CD4-positive, alpha-beta T cell (primary cell): ENCODE data around the gene VTI1A. TPM values are rescaled to one million over a fixed set of nuclear protein-coding genes. Genes with fewer than 3 reads are reported as not detected.

ENCODE experiments used
- ATAC-seq: fragments of 200-7000 bp; cut with Tn5 transposase; one replicate; pipeline ENCODE4 v1.10.0; 2022; ENCODE audit warnings: mild to moderate bottlenecking; ENCODE audit not compliant: poor library complexity
- CTCF ChIA-PET: fragments of 350-600 bp; sonication (Branson Sonifier 250); formaldehyde crosslinking; loops from one replicate; lab custom pipeline; 2021; ENCODE audit warnings: antibody characterized with exemption, inconsistent platforms; lab: Charles Lee
- POLR2A ChIA-PET: fragments of 350-600 bp; sonication (Branson Sonifier 250); formaldehyde crosslinking; loops from one replicate; lab custom pipeline; 2021; ENCODE audit warnings: antibody characterized with exemption, inconsistent platforms; lab: Charles Lee
- DNase-seq, 14 experiments: peaks; one replicate each; pipeline ENCODE4 v3.0.0-alpha.2; 2013 to 2020; ENCODE audit warnings: mixed read lengths in 2 of 14
- H3K27ac ChIP-seq, 2 donors: one replicate each; pipeline versions ENCODE4 v1.5.1 to v1.7.0; 2013; ENCODE audit warnings: low read length in 2 of 2, low read depth in 1 of 2, mild to moderate bottlenecking in 1 of 2
- H3K27me3 ChIP-seq, 2 experiments: 1 replicate in 1 of 2; 2 replicates in 1 of 2; pipeline versions ENCODE4 v1.6.1 to v1.7.0; 2013; ENCODE audit warnings: low read length in 2 of 2, control low read depth in 1 of 2, mild to moderate bottlenecking in 1 of 2, moderate library complexity in 1 of 2; ENCODE audit not compliant: insufficient read depth in 2 of 2, control insufficient read depth in 1 of 2
- H3K36me3 ChIP-seq: one replicate; pipeline ENCODE4 v1.6.1; 2013; ENCODE audit warnings: low read length, control low read depth; ENCODE audit not compliant: insufficient read depth
- H3K4me1 ChIP-seq: one replicate; pipeline ENCODE4 v1.6.1; 2013; ENCODE audit warnings: low read length, control low read depth; ENCODE audit not compliant: insufficient read depth
- H3K4me3 ChIP-seq: one replicate; pipeline ENCODE4 v1.5.1; 2013; ENCODE audit warnings: mild to moderate bottlenecking, low read length, moderate library complexity
- H3K9me3 ChIP-seq, 2 experiments: 1 replicate in 1 of 2; 2 replicates in 1 of 2; pipeline versions ENCODE4 v1.6.1 to v1.7.0; 2013; ENCODE audit warnings: low read length in 2 of 2, mild to moderate bottlenecking in 2 of 2, control low read depth in 1 of 2, moderate library complexity in 1 of 2; ENCODE audit not compliant: control insufficient read depth in 1 of 2, insufficient read depth in 1 of 2
- H3K27ac Mint-ChIP-seq: one replicate; pipeline ENCODE4 v1.8.0; 2020; ENCODE audit warnings: mixed read lengths
- H3K27me3 Mint-ChIP-seq: one replicate; pipeline ENCODE4 v1.8.0; 2021; ENCODE audit warnings: mixed read lengths
- H3K36me3 Mint-ChIP-seq: one replicate; pipeline ENCODE4 v1.8.0; 2021; ENCODE audit warnings: low read depth, mixed read lengths
- H3K4me1 Mint-ChIP-seq: one replicate; pipeline ENCODE4 v1.8.0; 2021; ENCODE audit warnings: low read depth, mixed read lengths
- H3K4me3 Mint-ChIP-seq: one replicate; pipeline ENCODE4 v1.8.0; 2020; ENCODE audit warnings: mild to moderate bottlenecking, mixed read lengths
- H3K9me3 Mint-ChIP-seq: one replicate; pipeline ENCODE4 v1.8.0; 2020; ENCODE audit warnings: mixed read lengths
- intact Hi-C, 2 experiments: fragments of 100-400 bp; cut with DNase I in 1 of 2; cut with micrococcal nuclease in 1 of 2; formaldehyde crosslinking; loops; one replicate each; pipeline versions ENCODE4 v1.15.1 to v1.9.0; 2023 to 2025; cut with DNase I, micrococcal nuclease
- total RNA-seq, 174 experiments: library from RNA in 2 of 174; stranded (reverse) in 2 of 174; gene quantifications; one replicate each; pipeline ENCODE4 v1.2.3 and lab custom pipeline; 2021 to 2026
- TF ChIP-seq, protein P1 (sequence below): fragments of 200-600 bp; IDR thresholded peaks from one replicate; pipeline ENCODE4 v1.8.0; 2022; ENCODE audit warnings: antibody characterized with exemption, mild to moderate bottlenecking

The VTI1A gene
- total RNA-seq, 2 experiments from 2014 or later = 54.5 to 56.5 TPM

DNA sequence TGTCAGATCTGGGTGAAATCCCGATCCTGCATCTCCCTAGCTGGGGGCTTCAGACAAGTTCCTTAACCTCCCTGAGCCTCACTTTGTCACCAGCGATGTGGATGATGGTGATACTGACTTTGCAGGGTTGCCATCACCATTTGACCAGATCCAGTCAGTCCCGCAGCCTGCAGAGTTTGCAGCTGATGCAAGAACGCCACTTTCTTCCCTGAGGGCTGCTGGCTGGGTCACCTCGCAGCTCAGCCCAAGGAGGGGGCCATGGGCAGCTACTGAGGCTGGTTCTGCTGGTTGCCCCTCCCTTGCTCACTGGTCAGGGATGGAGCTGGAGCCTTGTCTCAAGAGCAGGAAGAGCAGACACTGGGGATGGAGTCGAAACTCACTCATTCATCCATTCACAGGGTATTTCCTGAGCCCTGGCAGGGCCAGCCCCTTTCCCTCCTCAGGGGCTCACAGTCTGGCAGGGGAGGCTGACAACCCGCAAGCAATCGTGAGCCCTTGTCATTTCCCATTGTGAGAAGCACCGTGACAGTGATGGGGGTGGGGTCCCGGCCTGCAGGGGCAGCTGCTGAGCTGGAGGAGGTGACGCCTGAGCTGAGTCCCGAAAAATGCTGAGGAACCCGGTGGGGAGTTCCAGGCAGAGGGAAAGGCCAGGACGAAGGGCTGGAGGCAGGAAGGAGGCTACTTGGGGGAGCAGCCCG, 391.9 kb downstream of the VTI1A start:
- Mint-ChIP-seq H3K36me3 (peaks cover 6% of the 10 kb centered on the region), H3K4me3 (no peak overlapping the region), H3K27ac (no peak overlapping the region), H3K4me1 (no peaks in the 10 kb centered on the region), H3K9me3 (peaks cover 2% of the 10 kb centered on the region), H3K27me3 (no peaks in the 10 kb centered on the region)
- POLR2A ChIA-PET = no interaction called here
- intact Hi-C loops = no loop called here
- H3K27me3 ChIP-seq = no peaks in the 10 kb centered on the region
- ATAC-seq = no peak
- H3K27ac ChIP-seq = no peak overlapping the region
- CTCF ChIA-PET = no interaction called here
- no peak overlapping the region for H3K4me3 ChIP-seq
- no peak for DNase-seq
- H3K4me1 ChIP-seq = no peaks in the 10 kb centered on the region
- H3K36me3 ChIP-seq = no peaks in the 10 kb centered on the region
- peaks cover 4 to 41% of the 10 kb centered on the region in 2 experiments for H3K9me3 ChIP-seq
- TF ChIP-seq, protein P1, sequence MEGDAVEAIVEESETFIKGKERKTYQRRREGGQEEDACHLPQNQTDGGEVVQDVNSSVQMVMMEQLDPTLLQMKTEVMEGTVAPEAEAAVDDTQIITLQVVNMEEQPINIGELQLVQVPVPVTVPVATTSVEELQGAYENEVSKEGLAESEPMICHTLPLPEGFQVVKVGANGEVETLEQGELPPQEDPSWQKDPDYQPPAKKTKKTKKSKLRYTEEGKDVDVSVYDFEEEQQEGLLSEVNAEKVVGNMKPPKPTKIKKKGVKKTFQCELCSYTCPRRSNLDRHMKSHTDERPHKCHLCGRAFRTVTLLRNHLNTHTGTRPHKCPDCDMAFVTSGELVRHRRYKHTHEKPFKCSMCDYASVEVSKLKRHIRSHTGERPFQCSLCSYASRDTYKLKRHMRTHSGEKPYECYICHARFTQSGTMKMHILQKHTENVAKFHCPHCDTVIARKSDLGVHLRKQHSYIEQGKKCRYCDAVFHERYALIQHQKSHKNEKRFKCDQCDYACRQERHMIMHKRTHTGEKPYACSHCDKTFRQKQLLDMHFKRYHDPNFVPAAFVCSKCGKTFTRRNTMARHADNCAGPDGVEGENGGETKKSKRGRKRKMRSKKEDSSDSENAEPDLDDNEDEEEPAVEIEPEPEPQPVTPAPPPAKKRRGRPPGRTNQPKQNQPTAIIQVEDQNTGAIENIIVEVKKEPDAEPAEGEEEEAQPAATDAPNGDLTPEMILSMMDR = no peak

DNA sequence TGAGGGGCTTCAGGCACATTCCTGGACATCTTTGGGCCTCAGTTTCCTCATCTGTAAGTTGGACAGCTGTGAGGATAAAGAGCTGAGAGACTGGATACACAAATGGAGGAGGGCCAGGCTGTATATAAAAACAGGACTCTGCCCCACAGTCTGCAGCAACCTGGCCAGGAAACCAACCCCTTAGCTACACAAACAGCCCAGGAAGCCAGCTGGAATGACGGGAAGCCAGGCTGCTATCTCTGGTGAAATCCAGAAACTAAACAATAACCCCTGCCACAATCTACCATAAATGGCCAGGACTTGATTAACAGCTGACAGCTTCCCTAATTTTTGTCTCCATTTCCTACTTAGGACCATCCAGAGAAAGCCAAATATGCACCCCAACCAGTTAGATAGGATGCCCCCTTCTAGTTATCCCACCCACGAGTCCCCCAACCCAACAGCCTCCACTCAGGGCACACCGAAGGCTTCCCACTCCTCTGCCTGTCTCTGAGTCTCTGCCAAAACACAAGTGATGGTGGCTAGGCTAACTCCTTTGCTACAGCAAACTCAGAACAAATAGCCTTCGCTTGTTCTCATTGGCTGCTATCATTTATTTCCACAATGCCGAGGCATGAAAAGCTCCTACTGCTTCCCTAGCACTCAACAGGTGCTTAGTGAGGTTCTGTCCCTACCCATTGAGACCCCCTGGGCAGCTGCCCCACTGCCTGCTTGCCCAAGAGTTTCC, 393.1 kb downstream of the VTI1A start:
- Histone ChIP-seq H3K9me3 (peaks cover 4 to 51% of the 10 kb centered on the region in 2 experiments), H3K4me3 (no peak overlapping the region), H3K36me3 (no peaks in the 10 kb centered on the region), H3K27me3 (no peaks in the 10 kb centered on the region), H3K27ac (no peak overlapping the region), H3K4me1 (no peaks in the 10 kb centered on the region)
- H3K27me3 Mint-ChIP-seq = no peaks in the 10 kb centered on the region
- H3K27ac Mint-ChIP-seq = no peak overlapping the region
- no peak overlapping the region for H3K4me3 Mint-ChIP-seq
- intact Hi-C loops = no loop called here
- CTCF ChIA-PET = no interaction called here
- no peaks in the 10 kb centered on the region for H3K4me1 Mint-ChIP-seq
- peaks cover 6% of the 10 kb centered on the region for H3K36me3 Mint-ChIP-seq
- ATAC-seq (no peak), DNase-seq (no peak)
- peaks cover 5% of the 10 kb centered on the region for H3K9me3 Mint-ChIP-seq
- TF ChIP-seq, protein P1 = no peak
- POLR2A ChIA-PET = no interaction called here

DNA sequence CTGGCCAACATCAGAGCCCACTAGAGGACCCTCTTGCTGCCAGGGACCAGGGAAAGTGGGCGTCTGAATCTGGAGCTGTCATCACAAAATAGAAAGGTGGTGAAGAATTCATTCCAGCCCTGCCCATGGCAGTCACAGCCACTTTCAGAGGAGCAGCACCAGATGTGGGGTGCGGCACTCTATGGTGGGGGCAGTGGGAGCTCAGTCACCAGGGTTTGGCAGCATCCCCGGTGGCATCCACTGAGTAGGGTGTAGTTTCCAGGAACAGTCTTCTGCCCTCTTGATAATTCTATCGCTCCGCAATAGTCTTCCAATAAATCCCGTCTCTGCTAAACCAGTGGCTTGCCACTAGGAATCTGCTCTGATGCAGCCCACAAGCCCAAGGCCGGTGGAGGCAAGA, 394.5 kb downstream of the VTI1A start:
- Histone ChIP-seq H3K9me3 (peaks cover 4 to 66% of the 10 kb centered on the region in 2 experiments), H3K27ac (no peak overlapping the region), H3K36me3 (no peaks in the 10 kb centered on the region), H3K4me3 (no peak overlapping the region), H3K27me3 (no peaks in the 10 kb centered on the region), H3K4me1 (no peaks in the 10 kb centered on the region)
- TF ChIP-seq, protein P1 = no peak
- Mint-ChIP-seq H3K4me1 (no peaks in the 10 kb centered on the region), H3K9me3 (peaks cover 5% of the 10 kb centered on the region), H3K27me3 (no peaks in the 10 kb centered on the region), H3K4me3 (no peak overlapping the region), H3K36me3 (peaks cover 2% of the 10 kb centered on the region), H3K27ac (no peak overlapping the region)
- DNase-seq (no peak), ATAC-seq (no peak)
- intact Hi-C loops = no loop called here
- ChIA-PET CTCF (no interaction called here), POLR2A (no interaction called here)
